ENCODE measurements around the gene ZNF558. TPM values are rescaled to one million over a fixed set of nuclear protein-coding genes. Genes with fewer than 3 reads are reported as not detected.

Gene ZNF558
- total and polyA plus RNA-seq, 2 experiments from 2014 or later: 3.5 to 5.7 TPM

- no peaks in the 10 kb centered on the region for H3K79me2 ChIP-seq (replicated peaks; ENCODE audit: insufficient read depth)
- H3K4me2 ChIP-seq: no peak overlapping the region
- no peaks in the 10 kb centered on the region for H3K9me2 ChIP-seq (ENCODE audit: insufficient read depth)
- H2AFZ ChIP-seq: no peak overlapping the region
- Mint-ChIP-seq H3K27ac (no peak overlapping the region), H3K36me3 (ENCODE audit: low read depth) (peaks cover 36% of the 10 kb centered on the region), H3K4me1 (no peaks in the 10 kb centered on the region), H3K27me3 (ENCODE audit: insufficient read depth, low read depth, poor library complexity) (peaks cover 1% of the 10 kb centered on the region), H3K9me3 (peaks cover 96% of the 10 kb centered on the region), H3K4me3 (no peak overlapping the region)
- no peaks in the 10 kb centered on the region for H3F3A ChIP-seq (replicated peaks; ENCODE audit: low read depth)
- no peaks in the 10 kb centered on the region for H4K20me1 ChIP-seq (replicated peaks; ENCODE audit: insufficient read depth)
- H3K36me3 ChIP-seq (ENCODE audit: insufficient read depth): no peaks in the 10 kb centered on the region
- ATAC-seq: no peak
- H3K4me1 ChIP-seq (ENCODE audit: insufficient read depth): no peaks in the 10 kb centered on the region
- H3K27ac ChIP-seq (ENCODE audit: low read depth): no peak overlapping the region
- H3K27me3 ChIP-seq (ENCODE audit: insufficient read depth): no peaks in the 10 kb centered on the region
- no peak overlapping the region for H3K4me3 ChIP-seq
- no peak for DNase-seq (ENCODE audit: low spot score)
- TF ChIP-seq CTCF (conservative IDR thresholded peaks at IDR 0.05; ENCODE audit: low read depth in 2 of 2): no peak
- TF ChIP-seq EZH2phosphoT487 (IDR thresholded peaks at IDR 0.05; ENCODE audit: unreplicated experiment): no peak
- no peak for TF ChIP-seq ZNF462 (CRISPR knock-in tag; IDR thresholded peaks at IDR 0.05)
- no peak for TF ChIP-seq CREB1 (CRISPR knock-in tag; IDR thresholded peaks at IDR 0.05; ENCODE audit: low read depth)
- TF ChIP-seq STAT1 (IDR thresholded peaks at IDR 0.05; ENCODE audit: unreplicated experiment): no peak
- TF ChIP-seq JUNB (IDR thresholded peaks at IDR 0.05; ENCODE audit: unreplicated experiment): no peak
- no peak for TF ChIP-seq NANOG (IDR thresholded peaks at IDR 0.05; ENCODE audit: borderline replicate concordance)
- TF ChIP-seq ETS1 (IDR thresholded peaks at IDR 0.05): no peak
- no peak for TF ChIP-seq EZH2 (IDR thresholded peaks at IDR 0.05; ENCODE audit: low read depth, unreplicated experiment)
These were observed 18.4 kb upstream of the ZNF558 start for GRCh38 chr19:8850488-8850887.

Measured in GM23338 (cell line).